CD4-positive, CD25-positive, alpha-beta regulatory T cell (primary cell): ENCODE results near the gene ITGB5. TPM values are rescaled to one million over a fixed set of nuclear protein-coding genes. Genes with fewer than 3 reads are reported as not detected.

Source experiments
- ATAC-seq, 2 donors: fragments of 150-1000 bp; cut with Tn5 transposase; one replicate each; pipeline ENCODE4 v1.10.0; 2021; ENCODE audit warnings: low read depth in 2 of 2, moderate number of reproducible peaks in 2 of 2, moderate library complexity in 1 of 2
- DNase-seq, 3 donors: peaks; one replicate each; pipeline versions ENCODE4 v3.0.0 to v3.0.0-alpha.2; 2012 to 2022; ENCODE audit warnings: mixed read lengths in 1 of 3
- H3K27ac ChIP-seq: one replicate; pipeline ENCODE4 v1.7.0; 2013; ENCODE audit warnings: mild to moderate bottlenecking, low read length; ENCODE audit not compliant: insufficient read depth, poor library complexity, severe bottlenecking
- H3K27me3 ChIP-seq: one replicate; pipeline ENCODE4 v1.7.0; 2013; ENCODE audit warnings: low read length; ENCODE audit not compliant: control insufficient read depth, insufficient read depth
- H3K36me3 ChIP-seq: one replicate; pipeline ENCODE4 v1.7.0; 2013; ENCODE audit warnings: mild to moderate bottlenecking, low read length, moderate library complexity; ENCODE audit not compliant: control insufficient read depth, insufficient read depth
- H3K4me1 ChIP-seq: 2 replicates; pipeline ENCODE4 v1.7.0; 2013; ENCODE audit warnings: mild to moderate bottlenecking, low read length; ENCODE audit not compliant: insufficient read depth, control insufficient read depth, poor library complexity, severe bottlenecking
- H3K4me3 ChIP-seq: one replicate; pipeline ENCODE4 v1.7.0; 2013; ENCODE audit warnings: low read depth, mild to moderate bottlenecking, low read length, moderate library complexity
- H3K9me3 ChIP-seq, 2 experiments: 1 replicate in 1 of 2; 2 replicates in 1 of 2; pipeline ENCODE4 v1.7.0; 2013; ENCODE audit warnings: low read length in 2 of 2, mild to moderate bottlenecking in 1 of 2, moderate library complexity in 1 of 2; ENCODE audit not compliant: control insufficient read depth in 2 of 2
- H3K27ac Mint-ChIP-seq, 3 donors: one replicate each; pipeline ENCODE4 v1.8.0; 2020 to 2022; ENCODE audit warnings: mild to moderate bottlenecking in 3 of 3, mixed read lengths in 3 of 3, moderate library complexity in 2 of 3
- H3K27me3 Mint-ChIP-seq: one replicate; pipeline ENCODE4 v1.8.0; 2022; ENCODE audit warnings: mild to moderate bottlenecking, mixed read lengths
- H3K36me3 Mint-ChIP-seq: one replicate; pipeline ENCODE4 v1.8.0; 2020; ENCODE audit warnings: mixed read lengths
- H3K4me1 Mint-ChIP-seq, 4 donors: one replicate each; pipeline ENCODE4 v1.8.0; 2020 to 2022; ENCODE audit warnings: mixed read lengths in 4 of 4, mild to moderate bottlenecking in 1 of 4
- H3K4me3 Mint-ChIP-seq, 4 donors: one replicate each; pipeline ENCODE4 v1.8.0; 2020 to 2022; ENCODE audit warnings: mild to moderate bottlenecking in 4 of 4, mixed read lengths in 4 of 4, moderate library complexity in 3 of 4
- H3K9me3 Mint-ChIP-seq, 7 donors: one replicate each; pipeline ENCODE4 v1.8.0; 2020 to 2022; ENCODE audit warnings: mixed read lengths in 7 of 7, mild to moderate bottlenecking in 3 of 7, moderate library complexity in 2 of 7
- polyA plus RNA-seq, 4 donors: library from polyadenylated mRNA; unstranded; fragments of 300-500 nt; fragmentation: Illumina TruSeq; gene quantifications; one replicate each; pipeline ENCODE4 v1.2.3, GENCODE V29; 2021
- total RNA-seq: library from RNA; stranded (reverse); gene quantifications from one replicate; pipeline ENCODE4 v1.2.3, GENCODE V29; 2022

The ITGB5 gene
- total and polyA plus RNA-seq, 5 donors from 2014 or later, result 0.15 to 4.5 (median 0.20) TPM; not detected in 1

- Mint-ChIP-seq H3K4me3 (no peak overlapping the region), H3K27ac (no peak overlapping the region), H3K27me3 (peaks cover 9% of the 10 kb centered on the region), H3K36me3 (no peaks in the 10 kb centered on the region), H3K4me1 (peaks cover 3 to 16% (median 12%) of the 10 kb centered on the region in 4 donors), H3K9me3 (no peaks in the 10 kb centered on the region)
- Histone ChIP-seq H3K4me3 (no peak overlapping the region), H3K4me1 (no peaks in the 10 kb centered on the region), H3K27ac (no peak overlapping the region), H3K36me3 (no peaks in the 10 kb centered on the region), H3K9me3 (no peaks in the 10 kb centered on the region), H3K27me3 (peaks cover 3% of the 10 kb centered on the region)
- no peak for ATAC-seq
- DNase-seq, result no peak
Observed at GRCh38 chr3:124904835-124905492, 17.8 kb upstream of the ITGB5 start.

- H3K4me1 Mint-ChIP-seq, result peaks cover 3 to 16% (median 13%) of the 10 kb centered on the region in 4 donors
- peaks cover 9% of the 10 kb centered on the region for H3K27me3 Mint-ChIP-seq
- ATAC-seq, result no peak
- H3K36me3 Mint-ChIP-seq, result no peaks in the 10 kb centered on the region
- no peak overlapping the region for H3K27ac ChIP-seq
- H3K9me3 ChIP-seq, result no peaks in the 10 kb centered on the region
- H3K4me3 Mint-ChIP-seq, result no peak overlapping the region
- peaks cover 3% of the 10 kb centered on the region for H3K27me3 ChIP-seq
- H3K9me3 Mint-ChIP-seq, result no peaks in the 10 kb centered on the region
- H3K36me3 ChIP-seq, result no peaks in the 10 kb centered on the region
- H3K4me1 ChIP-seq, result no peaks in the 10 kb centered on the region
- H3K27ac Mint-ChIP-seq, result no peak overlapping the region
- no peak for DNase-seq
- no peak overlapping the region for H3K4me3 ChIP-seq
Observed at GRCh38 chr3:124903896-124904834, 17.0 kb upstream of the ITGB5 start.

GRCh38 chr3:124896824-124897526, 9.8 kb upstream of the ITGB5 start:
- ATAC-seq, result no peak
- Mint-ChIP-seq H3K27me3 (peaks cover 15% of the 10 kb centered on the region), H3K9me3 (no peaks in the 10 kb centered on the region), H3K4me1 (peaks cover 3 to 20% (median 13%) of the 10 kb centered on the region in 4 donors), H3K27ac (no peak overlapping the region), H3K4me3 (no peak overlapping the region), H3K36me3 (no peaks in the 10 kb centered on the region)
- Histone ChIP-seq H3K27ac (no peak overlapping the region), H3K9me3 (no peaks in the 10 kb centered on the region), H3K4me1 (no peaks in the 10 kb centered on the region), H3K36me3 (no peaks in the 10 kb centered on the region), H3K4me3 (no peak overlapping the region), H3K27me3 (no peaks in the 10 kb centered on the region)
- no peak for DNase-seq

GRCh38 chr3:124895756-124896155, 8.6 kb upstream of the ITGB5 start:
- no peak for DNase-seq
- Mint-ChIP-seq H3K9me3 (no peaks in the 10 kb centered on the region), H3K4me3 (no peak overlapping the region), H3K36me3 (no peaks in the 10 kb centered on the region), H3K27me3 (peaks cover 11% of the 10 kb centered on the region), H3K27ac (no peak overlapping the region), H3K4me1 (peaks cover 2 to 12% (median 8%) of the 10 kb centered on the region in 4 donors)
- no peak for ATAC-seq
- Histone ChIP-seq H3K27ac (no peak overlapping the region), H3K9me3 (no peaks in the 10 kb centered on the region), H3K27me3 (no peaks in the 10 kb centered on the region), H3K36me3 (no peaks in the 10 kb centered on the region), H3K4me1 (no peaks in the 10 kb centered on the region), H3K4me3 (no peak overlapping the region)

GRCh38 chr3:124893526-124893925, 6.4 kb upstream of the ITGB5 start:
- peaks cover 0 to 5% (median 0%) of the 10 kb centered on the region in 4 donors for H3K4me1 Mint-ChIP-seq
- ATAC-seq (no peak), DNase-seq (no peak)
- Histone ChIP-seq H3K36me3 (no peaks in the 10 kb centered on the region), H3K4me1 (no peaks in the 10 kb centered on the region), H3K27ac (no peak overlapping the region), H3K4me3 (no peak overlapping the region), H3K9me3 (no peaks in the 10 kb centered on the region), H3K27me3 (peaks cover 3% of the 10 kb centered on the region)
- H3K36me3 Mint-ChIP-seq, result no peaks in the 10 kb centered on the region
- H3K27me3 Mint-ChIP-seq, result peaks cover 32% of the 10 kb centered on the region
- H3K9me3 Mint-ChIP-seq, result no peaks in the 10 kb centered on the region
- no peak overlapping the region for H3K27ac Mint-ChIP-seq
- no peak overlapping the region for H3K4me3 Mint-ChIP-seq

- Histone ChIP-seq H3K9me3 (no peaks in the 10 kb centered on the region), H3K4me3 (no peak overlapping the region), H3K4me1 (peaks cover 6% of the 10 kb centered on the region), H3K27ac (no peak overlapping the region), H3K27me3 (peaks cover 8% of the 10 kb centered on the region), H3K36me3 (no peaks in the 10 kb centered on the region)
- Mint-ChIP-seq H3K4me3 (no peak overlapping the region), H3K36me3 (no peaks in the 10 kb centered on the region), H3K27me3 (peaks cover 49% of the 10 kb centered on the region), H3K9me3 (peaks cover 0 to 2% (median 0%) of the 10 kb centered on the region in 7 donors), H3K27ac (no peak overlapping the region), H3K4me1 (peaks cover 0 to 13% (median 4%) of the 10 kb centered on the region in 4 donors)
- DNase-seq, result no peak
- ATAC-seq, result no peak
Observed at GRCh38 chr3:124890573-124891190, 3.5 kb upstream of the ITGB5 start.
